ENCODE data around the gene EGLN2. TPM values are rescaled to one million over a fixed set of nuclear protein-coding genes. Genes with fewer than 3 reads are reported as not detected.
"Not testable (repeated sequence)": the region's sequence is repeated elsewhere in the genome, so short reads cannot be mapped to it uniquely, and the experiment has no call there.

EGLN2 gene
- total and polyA plus RNA-seq, 9 of the 15 experiments (the other 6 are each of a cell fraction or from before 2014, with no cell fraction given): 9.6 to 114 (median 71.0) TPM

DNA sequence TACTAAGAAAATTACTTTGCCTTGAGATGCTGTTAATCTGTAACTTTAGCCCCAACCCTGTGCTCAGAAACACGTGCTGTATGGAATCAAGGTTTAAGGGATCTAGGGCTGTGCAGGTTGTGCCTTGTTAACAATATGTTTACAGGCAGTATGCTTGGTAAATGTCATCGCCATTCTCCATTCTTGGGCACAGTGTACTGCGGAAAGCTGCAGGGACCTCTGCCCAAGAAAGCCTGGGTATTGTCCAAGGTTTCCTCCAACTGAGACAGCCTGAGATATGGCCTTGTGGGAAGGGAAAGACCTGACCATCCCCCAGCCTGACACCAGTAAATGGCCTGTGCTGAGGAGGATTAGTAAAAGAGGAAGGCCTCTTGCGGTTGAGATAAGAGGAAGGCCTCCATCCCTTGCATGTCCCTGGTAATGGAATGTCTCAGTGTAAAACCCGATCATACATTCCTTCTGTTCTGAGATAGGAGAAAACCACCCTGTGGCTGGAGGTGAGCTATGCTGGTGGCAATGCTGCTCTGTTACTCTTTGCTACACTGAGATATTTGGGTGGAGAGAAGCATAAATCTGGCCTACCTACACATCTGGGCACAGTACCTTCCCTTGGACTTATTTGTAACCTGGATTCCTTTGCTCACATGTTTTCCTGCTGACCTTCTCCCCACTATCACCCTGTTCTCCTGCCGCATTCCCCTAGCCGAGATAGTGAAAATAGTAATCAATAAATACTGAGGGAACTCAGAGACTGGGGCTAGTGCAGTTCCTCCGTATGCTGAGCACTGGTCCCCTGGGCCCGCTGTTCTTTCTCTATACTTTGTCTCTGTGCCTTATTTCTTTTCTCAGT lies 23.9 kb downstream of the EGLN2 start:
- TSS peak; percentile 14 for BruUV-seq (replicated peaks)
- WGBS (ENCODE audit: insufficient coverage, low coverage, missing lambda C conversion rate): 8% methylated on average over 9 of the region's 9 CpGs
- peak; percentile 24 for ATAC-seq
- Histone ChIP-seq H3K4me2 (ENCODE audit: insufficient read depth, low read length) (peak overlapping the region; percentile 72), H2AFZ (ENCODE audit: low read depth, low read length) (peak overlapping the region; percentile 73), H3K9ac (ENCODE audit: insufficient read depth in 1 of 2, low read depth in 2 of 2, low read length in 2 of 2) (peak overlapping the region in 1 of 2 experiments; percentile 62; a peak in 2 of 4 replicates), H3K4me1 (replicated peaks in 1 of 2; ENCODE audit: control insufficient read depth in 2 of 2, insufficient read depth in 2 of 2, low read length in 2 of 2) (peaks cover 45 to 60% of the 10 kb centered on the region in 2 experiments), H3K27ac (ENCODE audit: extremely low read depth, low read depth, low read length) (peak overlapping the region; percentile 84)
- H3K79me2 ChIP-seq (ENCODE audit: control insufficient read depth, insufficient read depth, low read length); H3K9me1 ChIP-seq (ENCODE audit: control insufficient read depth, insufficient read depth, low read length); H3K36me3 ChIP-seq (ENCODE audit: control insufficient read depth, insufficient read depth, low read length); H3K4me3 ChIP-seq; H3K27me3 ChIP-seq (ENCODE audit: control insufficient read depth in 2 of 2, insufficient read depth in 2 of 2, low read length in 2 of 2); CTCF ChIA-PET (ENCODE audit: low intra/inter-chr PET ratio); H4K20me1 ChIP-seq (replicated peaks; ENCODE audit: control insufficient read depth, insufficient read depth, low read length); H3K9me3 ChIP-seq (replicated peaks; ENCODE audit: control insufficient read depth, insufficient read depth, low read depth, low read length); in situ Hi-C loops (cut with MboI); TF ChIP-seq FOXM1 (CRISPR knock-in tag; IDR thresholded peaks at IDR 0.05; ENCODE audit: low read depth): not testable (repeated sequence)
- intact Hi-C loops (cut with micrococcal nuclease): loop anchor here (2.0 to 5.0 kb wide), 3 partner anchors 42 to 161 kb away; no protein-coding TSS in a partner anchor
- FAIRE-seq: peak; percentile 96
- POLR2A ChIA-PET: interaction anchor here (0.6 to 1.1 kb wide), 4 partner anchors 10 to 310 kb away, joined by 3 to 4 read pairs (median 3); no protein-coding TSS in a partner anchor
- peak; percentile 42 to 92 (median 62) for DNase-seq (ENCODE audit: extremely low read depth in 1 of 4, low spot score in 3 of 4)
- TF ChIP-seq BCOR (IDR thresholded peaks at IDR 0.05): peak; percentile 71; the same call in 1 of the 2 replicates
- TF ChIP-seq, protein P1, sequence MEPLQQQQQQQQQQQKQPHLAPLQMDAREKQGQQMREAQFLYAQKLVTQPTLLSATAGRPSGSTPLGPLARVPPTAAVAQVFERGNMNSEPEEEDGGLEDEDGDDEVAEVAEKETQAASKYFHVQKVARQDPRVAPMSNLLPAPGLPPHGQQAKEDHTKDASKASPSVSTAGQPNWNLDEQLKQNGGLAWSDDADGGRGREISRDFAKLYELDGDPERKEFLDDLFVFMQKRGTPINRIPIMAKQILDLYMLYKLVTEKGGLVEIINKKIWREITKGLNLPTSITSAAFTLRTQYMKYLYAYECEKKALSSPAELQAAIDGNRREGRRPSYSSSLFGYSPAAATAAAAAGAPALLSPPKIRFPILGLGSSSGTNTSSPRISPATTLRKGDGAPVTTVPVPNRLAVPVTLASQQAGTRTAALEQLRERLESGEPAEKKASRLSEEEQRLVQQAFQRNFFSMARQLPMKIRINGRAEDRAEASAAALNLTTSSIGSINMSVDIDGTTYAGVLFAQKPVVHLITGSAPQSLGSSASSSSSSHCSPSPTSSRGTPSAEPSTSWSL (CRISPR knock-in tag; IDR thresholded peaks at IDR 0.05; ENCODE audit: borderline replicate concordance): 0 out of 2 replicates have a peak, but pooled peaks have one; percentile 20
- TF ChIP-seq, protein P2, sequence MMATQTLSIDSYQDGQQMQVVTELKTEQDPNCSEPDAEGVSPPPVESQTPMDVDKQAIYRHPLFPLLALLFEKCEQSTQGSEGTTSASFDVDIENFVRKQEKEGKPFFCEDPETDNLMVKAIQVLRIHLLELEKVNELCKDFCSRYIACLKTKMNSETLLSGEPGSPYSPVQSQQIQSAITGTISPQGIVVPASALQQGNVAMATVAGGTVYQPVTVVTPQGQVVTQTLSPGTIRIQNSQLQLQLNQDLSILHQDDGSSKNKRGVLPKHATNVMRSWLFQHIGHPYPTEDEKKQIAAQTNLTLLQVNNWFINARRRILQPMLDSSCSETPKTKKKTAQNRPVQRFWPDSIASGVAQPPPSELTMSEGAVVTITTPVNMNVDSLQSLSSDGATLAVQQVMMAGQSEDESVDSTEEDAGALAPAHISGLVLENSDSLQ (IDR thresholded peaks at IDR 0.05): peak; percentile 56; the same call in 1 of the 2 replicates
- TF ChIP-seq CBX3 (IDR thresholded peaks at IDR 0.05; ENCODE audit: borderline replicate concordance in 1 of 2, low read length in 2 of 2): 0 out of 3 replicates have a peak, but pooled peaks of 1 of the 2 experiments have one; percentile 35
- TF ChIP-seq NCOA1 (IDR thresholded peaks at IDR 0.05; ENCODE audit: low read depth): peak; percentile 80
- TF ChIP-seq GABPA (tag; conservative IDR thresholded peaks at IDR 0.05; ENCODE audit: low read depth): peak; percentile 33
- peak; percentile 99 for TF ChIP-seq RNF2 (IDR thresholded peaks at IDR 0.05)
- TF ChIP-seq MTA2 (IDR thresholded peaks at IDR 0.05; ENCODE audit: low read depth): peak; percentile 76
- TF ChIP-seq ZBED1 (IDR thresholded peaks at IDR 0.05): 0 out of 2 replicates have a peak, but pooled peaks have one; percentile 70
- peak; percentile 76; the same call in 1 of the 2 replicates for TF ChIP-seq MBD2 (IDR thresholded peaks at IDR 0.05; ENCODE audit: borderline replicate concordance, low read depth)
- peak; percentile 60 for TF ChIP-seq FOXM1 (IDR thresholded peaks at IDR 0.05; ENCODE audit: low read depth)
- TF ChIP-seq, protein P3, sequence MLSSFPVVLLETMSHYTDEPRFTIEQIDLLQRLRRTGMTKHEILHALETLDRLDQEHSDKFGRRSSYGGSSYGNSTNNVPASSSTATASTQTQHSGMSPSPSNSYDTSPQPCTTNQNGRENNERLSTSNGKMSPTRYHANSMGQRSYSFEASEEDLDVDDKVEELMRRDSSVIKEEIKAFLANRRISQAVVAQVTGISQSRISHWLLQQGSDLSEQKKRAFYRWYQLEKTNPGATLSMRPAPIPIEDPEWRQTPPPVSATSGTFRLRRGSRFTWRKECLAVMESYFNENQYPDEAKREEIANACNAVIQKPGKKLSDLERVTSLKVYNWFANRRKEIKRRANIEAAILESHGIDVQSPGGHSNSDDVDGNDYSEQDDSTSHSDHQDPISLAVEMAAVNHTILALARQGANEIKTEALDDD (IDR thresholded peaks at IDR 0.05): peak; percentile 92
- TF ChIP-seq, protein P4, sequence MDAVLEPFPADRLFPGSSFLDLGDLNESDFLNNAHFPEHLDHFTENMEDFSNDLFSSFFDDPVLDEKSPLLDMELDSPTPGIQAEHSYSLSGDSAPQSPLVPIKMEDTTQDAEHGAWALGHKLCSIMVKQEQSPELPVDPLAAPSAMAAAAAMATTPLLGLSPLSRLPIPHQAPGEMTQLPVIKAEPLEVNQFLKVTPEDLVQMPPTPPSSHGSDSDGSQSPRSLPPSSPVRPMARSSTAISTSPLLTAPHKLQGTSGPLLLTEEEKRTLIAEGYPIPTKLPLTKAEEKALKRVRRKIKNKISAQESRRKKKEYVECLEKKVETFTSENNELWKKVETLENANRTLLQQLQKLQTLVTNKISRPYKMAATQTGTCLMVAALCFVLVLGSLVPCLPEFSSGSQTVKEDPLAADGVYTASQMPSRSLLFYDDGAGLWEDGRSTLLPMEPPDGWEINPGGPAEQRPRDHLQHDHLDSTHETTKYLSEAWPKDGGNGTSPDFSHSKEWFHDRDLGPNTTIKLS (IDR thresholded peaks at IDR 0.05; ENCODE audit: borderline replicate concordance, low read depth): 0 out of 2 replicates have a peak, but pooled peaks have one; percentile 26

All from K562 (cell line).